COLO668 (cell line): ENCODE results near the gene HOXD12.

Source experiments
- DNase-seq: peaks from one replicate; lab custom pipeline; 2025; ENCODE audit not compliant: unreplicated experiment; lab: John Stamatoyannopoulos, UW

HOXD12 gene

GRCh38 chr2:176130957-176131847 lies 31.6 kb downstream of the HOXD12 start:
- DNase-seq, result no peak

GRCh38 chr2:176131848-176132158 lies 32.2 kb downstream of the HOXD12 start:
- no peak for DNase-seq

- DNase-seq, result no peak
Measured at GRCh38 chr2:176132205-176133171, 32.9 kb downstream of the HOXD12 start.

GRCh38 chr2:176133389-176133788 lies 33.8 kb downstream of the HOXD12 start:
- no peak for DNase-seq

- no peak for DNase-seq
Measured at GRCh38 chr2:176134035-176134434, 34.4 kb downstream of the HOXD12 start.

GRCh38 chr2:176135035-176135440 lies 35.4 kb downstream of the HOXD12 start:
- DNase-seq, result no peak

GRCh38 chr2:176136374-176137251 lies 37.0 kb downstream of the HOXD12 start:
- DNase-seq, result peak; percentile 40

GRCh38 chr2:176137252-176137580 lies 37.6 kb downstream of the HOXD12 start:
- peak; percentile 13 for DNase-seq

- DNase-seq, result no peak
Measured at GRCh38 chr2:176137906-176138305, 38.3 kb downstream of the HOXD12 start.

GRCh38 chr2:176138526-176138922 lies 38.9 kb downstream of the HOXD12 start:
- DNase-seq, result no peak

- peak; percentile 22 for DNase-seq
Measured at GRCh38 chr2:176138923-176139660, 39.5 kb downstream of the HOXD12 start.

GRCh38 chr2:176139661-176140512 lies 40.3 kb downstream of the HOXD12 start:
- DNase-seq, result peak; percentile 32

GRCh38 chr2:176140513-176141317 lies 41.1 kb downstream of the HOXD12 start:
- DNase-seq, result peak; percentile 89

GRCh38 chr2:176142281-176142680 lies 42.7 kb downstream of the HOXD12 start:
- DNase-seq, result no peak

- DNase-seq, result no peak
Measured at GRCh38 chr2:176145085-176145969, 45.7 kb downstream of the HOXD12 start.

- DNase-seq, result no peak
Measured at GRCh38 chr2:176146101-176146500, 46.5 kb downstream of the HOXD12 start.

- DNase-seq, result no peak
Measured at GRCh38 chr2:176146645-176147044, 47.0 kb downstream of the HOXD12 start.
